HepG2 (cell line): ENCODE results near the gene RNF208. TPM values are rescaled to one million over a fixed set of nuclear protein-coding genes. Genes with fewer than 3 reads are reported as not detected.

Source experiments
- ATAC-seq: fragments of 200-7000 bp; cut with Tn5 transposase; 3 replicates; pipeline ENCODE4 v1.9.1; 2020; ENCODE audit warnings: mild to moderate bottlenecking, moderate library complexity
- BruUV-seq: library from RNA; stranded (reverse); fragments of 400-500 nt; replicated peaks from 2 replicates; lab custom pipeline; 2021; lab: Mats Ljungman, UMichigan
- CTCF ChIA-PET: fragments of 300-600 bp; formaldehyde crosslinking; extraction: SDS; loops from one replicate; lab custom pipeline; 2021; ENCODE audit warnings: low total read pairs, inconsistent platforms, low intra/inter-chr PET ratio; lab: Yijun Ruan, JAX
- POLR2A ChIA-PET: fragments of 350-600 bp; sonication (Branson Sonifier 250); formaldehyde crosslinking; loops from one replicate; lab custom pipeline; 2020; ENCODE audit warnings: antibody characterized with exemption, inconsistent platforms; lab: Yijun Ruan, JAX
- DNase-seq: peaks from one replicate; pipeline ENCODE4 v3.0.0-alpha.2; 2015; ENCODE audit warnings: low spot score
- FAIRE-seq: peaks from 3 replicates; lab custom pipeline; 2011; peaks lifted over from hg19 to GRCh38; lab: Jason Lieb, UNC
- H2AFZ ChIP-seq: one replicate; pipeline ENCODE4 v1.6.1; 2011; ENCODE audit warnings: low read length, inconsistent platforms
- H3K27ac ChIP-seq: fragments of 300-600 bp; 3 replicates; pipeline ENCODE4 v1.8.0; 2011; ENCODE audit warnings: mixed run types, mild to moderate bottlenecking, mixed read lengths, low read length, inconsistent platforms; ENCODE audit not compliant: insufficient read depth; ENCODE audit errors: extremely low read length
- H3K27me3 ChIP-seq, 2 experiments: fragments of 200-600 bp in 1 of 2; 2 replicates in 1 of 2; 3 replicates in 1 of 2; pipeline versions ENCODE4 v1.6.0 to v1.8.0; 2011; ENCODE audit warnings: low read length in 2 of 2, mild to moderate bottlenecking in 2 of 2, moderate library complexity in 2 of 2, inconsistent platforms in 1 of 2; ENCODE audit not compliant: insufficient read depth in 2 of 2, control insufficient read depth in 1 of 2
- H3K36me3 ChIP-seq, 2 experiments: fragments of 200-600 bp in 1 of 2; replicated peaks in 1 of 2; 2 replicates in 1 of 2; 3 replicates in 1 of 2; pipeline versions ENCODE4 v1.5.1 to v1.8.0; 2011; ENCODE audit warnings: low read length in 2 of 2, inconsistent platforms in 1 of 2; ENCODE audit not compliant: insufficient read depth in 2 of 2, control insufficient read depth in 1 of 2
- H3K4me1 ChIP-seq: 2 replicates; pipeline ENCODE4 v1.5.1; 2012; ENCODE audit warnings: low read length, inconsistent platforms; ENCODE audit not compliant: insufficient read depth
- H3K4me2 ChIP-seq: 2 replicates; pipeline ENCODE4 v1.6.0; 2011; ENCODE audit warnings: low read depth, low read length, inconsistent platforms
- H3K4me3 ChIP-seq, 3 experiments: fragments of 200-600 bp in 1 of 3; sonication (generic), shearing (Covaris generic) in 1 of 3; replicated peaks in 1 of 3; 2 replicates each; pipeline ENCODE4 v1.5.1; 2011 to 2016; ENCODE audit warnings: low read length in 3 of 3, inconsistent platforms in 2 of 3, low read depth in 2 of 3, mild to moderate bottlenecking in 2 of 3, control low read depth in 1 of 3, mixed read lengths in 1 of 3; ENCODE audit not compliant: insufficient read depth in 1 of 3
- H3K79me2 ChIP-seq: one replicate; pipeline ENCODE4 v1.6.1; 2011; ENCODE audit warnings: low read length, inconsistent platforms; ENCODE audit not compliant: insufficient read depth
- H3K9ac ChIP-seq: 2 replicates; pipeline ENCODE4 v1.6.0; 2011; ENCODE audit warnings: mild to moderate bottlenecking, low read depth, low read length, inconsistent platforms; ENCODE audit not compliant: insufficient read depth
- H3K9me3 ChIP-seq: 2 replicates; pipeline ENCODE4 v1.5.1; 2012; ENCODE audit warnings: mild to moderate bottlenecking, low read length
- H4K20me1 ChIP-seq: 2 replicates; pipeline ENCODE4 v1.6.0; 2011; ENCODE audit warnings: inconsistent platforms, mild to moderate bottlenecking, low read length, moderate library complexity; ENCODE audit not compliant: insufficient read depth
- ARHGAP35 ChIP-seq: sonication (generic); formaldehyde crosslinking; IDR thresholded peaks from 2 replicates; pipeline ENCODE4 v1.9.0; 2022; ENCODE audit warnings: mild to moderate bottlenecking, inconsistent platforms, moderate library complexity, missing genetic modification reagents, borderline replicate concordance
- FOSL2 ChIP-seq: sonication (generic); formaldehyde crosslinking; IDR thresholded peaks from 2 replicates; pipeline ENCODE4 v1.4.0; 2020; ENCODE audit warnings: missing genetic modification reagents
- HDAC2 ChIP-seq: sonication (generic); formaldehyde crosslinking; IDR thresholded peaks from 2 replicates; pipeline ENCODE4 v1.4.0; 2020; ENCODE audit warnings: missing genetic modification reagents
- HNF4A ChIP-seq: sonication (generic); formaldehyde crosslinking; IDR thresholded peaks from 2 replicates; pipeline ENCODE4 v1.4.0; 2020; ENCODE audit warnings: missing genetic modification reagents
- HOXA5 ChIP-seq: sonication (generic); formaldehyde crosslinking; IDR thresholded peaks from 2 replicates; pipeline ENCODE4 v1.4.0; 2020; ENCODE audit warnings: missing genetic modification reagents
- IKZF1 ChIP-seq: fragments of 450-650 bp; IDR thresholded peaks from 2 replicates; pipeline ENCODE4 v1.7.1; 2016
- KAT2B ChIP-seq: fragments of 150-350 bp; IDR thresholded peaks from 2 replicates; pipeline ENCODE4 v1.6.1; 2014; ENCODE audit warnings: low read depth, low read length, borderline replicate concordance
- MED13 ChIP-seq: sonication (generic); formaldehyde crosslinking; IDR thresholded peaks from 2 replicates; pipeline ENCODE4 v1.5.0; 2020; ENCODE audit warnings: missing genetic modification reagents
- MLX ChIP-seq: IDR thresholded peaks from 2 replicates; pipeline ENCODE4 v1.6.1; 2016
- MXD1 ChIP-seq: sonication (generic); formaldehyde crosslinking; IDR thresholded peaks from 2 replicates; pipeline ENCODE4 v1.4.0; 2020; ENCODE audit warnings: mild to moderate bottlenecking, missing genetic modification reagents
- POLR2AphosphoS5 ChIP-seq: IDR thresholded peaks from 2 replicates; pipeline ENCODE4 v1.6.1; 2012; ENCODE audit warnings: low read depth, low read length
- TARDBP ChIP-seq: sonication (generic); formaldehyde crosslinking; IDR thresholded peaks from 2 replicates; pipeline ENCODE4 v1.8.0; 2022; ENCODE audit warnings: mild to moderate bottlenecking, missing genetic modification reagents
- ZBTB4 ChIP-seq: sonication (generic); formaldehyde crosslinking; IDR thresholded peaks from 2 replicates; pipeline ENCODE4 v1.4.0; 2020; ENCODE audit warnings: missing genetic modification reagents, mild to moderate bottlenecking, borderline replicate concordance
- ZFP90 ChIP-seq: sonication (generic); formaldehyde crosslinking; IDR thresholded peaks from 2 replicates; pipeline ENCODE4 v1.8.0; 2022; ENCODE audit warnings: missing genetic modification reagents, mild to moderate bottlenecking, inconsistent platforms, borderline replicate concordance
- ZMAT3 ChIP-seq: sonication (generic); formaldehyde crosslinking; conservative IDR thresholded peaks from 2 replicates; pipeline ENCODE4 v1.7.0; 2021; ENCODE audit warnings: missing genetic modification reagents
- ZNF17 ChIP-seq: sonication (generic); formaldehyde crosslinking; IDR thresholded peaks from 2 replicates; pipeline ENCODE4 v1.5.0; 2020; ENCODE audit warnings: mild to moderate bottlenecking, missing genetic modification reagents
- ZNF224 ChIP-seq: sonication (generic); formaldehyde crosslinking; IDR thresholded peaks from 2 replicates; pipeline ENCODE4 v1.5.0; 2020; ENCODE audit warnings: mild to moderate bottlenecking, missing genetic modification reagents
- ZNF543 ChIP-seq: sonication (generic); formaldehyde crosslinking; IDR thresholded peaks from 2 replicates; pipeline ENCODE4 v1.4.0; 2020; ENCODE audit warnings: mild to moderate bottlenecking, missing genetic modification reagents
- ZNF589 ChIP-seq: sonication (generic); formaldehyde crosslinking; conservative IDR thresholded peaks from 2 replicates; pipeline ENCODE4 v1.8.0; 2022; ENCODE audit warnings: mild to moderate bottlenecking, moderate library complexity, missing genetic modification reagents
- ZNF772 ChIP-seq: sonication (generic); formaldehyde crosslinking; IDR thresholded peaks from 2 replicates; pipeline ENCODE4 v1.5.0; 2020; ENCODE audit warnings: mild to moderate bottlenecking, missing genetic modification reagents
- ZNF777 ChIP-seq: sonication (generic); formaldehyde crosslinking; IDR thresholded peaks from 2 replicates; pipeline ENCODE4 v1.4.0; 2020; ENCODE audit warnings: missing genetic modification reagents
- WGBS: methylation state at CpG from one replicate; pipeline ENCODE4 v1.1.6; 2017; ENCODE audit warnings: low lambda C conversion rate; 5-methylcytosine and 5-hydroxymethylcytosine counted together
- in situ Hi-C: cut with HindIII; loops from 2 replicates; pipeline ENCODE4 v1.10.0; 2017; ENCODE audit warnings: low pct_unique_long_range_greater_than_20kb; ENCODE audit not compliant: extremely low pct_ligation_motif_present
- intact Hi-C: fragments of 100-400 bp; cut with micrococcal nuclease; formaldehyde crosslinking; loops from one replicate; pipeline ENCODE4 v1.10.0; 2022; ENCODE audit not compliant: unreplicated experiment
- polyA plus RNA-seq, 8 experiments: library from polyadenylated mRNA; depleted of rRNA in 3 of 8; stranded (reverse) in 7 of 8; unstranded in 1 of 8; fragments of >200 nt; fragmentation: Illumina TruSeq in 4 of 8; extraction: Trizol in 4 of 8; gene quantifications; 2 replicates each; pipeline versions ENCODE4 v1.2.1 to v1.2.3, GENCODE V29; 2011 to 2016; ENCODE audit warnings: low read depth in 4 of 8, missing spikeins in 1 of 8, mixed read lengths in 1 of 8; ENCODE audit not compliant: insufficient read depth in 1 of 8
- total RNA-seq, 5 experiments: library from RNA; depleted of rRNA; stranded (reverse); fragments of >200 nt; fragmentation: Illumina TruSeq; extraction: Trizol; gene quantifications; 2 replicates each; pipeline ENCODE4 v1.2.3, GENCODE V29; 2016; ENCODE audit warnings: low read depth in 1 of 5

RNF208 gene
- total and polyA plus RNA-seq, 2 of the 13 experiments (the other 11 are each of a cell fraction or from before 2014, with no cell fraction given), result 1.6 to 2.1 TPM

- Histone ChIP-seq H3K27ac (peak within 1 kb of the TSS; percentile 80), H2AFZ (no peak within 1 kb of the TSS), H3K27me3 (no peaks in the 10 kb centered on the region; a peak in 1 of 5 replicates), H4K20me1 (no peaks in the 10 kb centered on the region), H3K4me1 (peaks cover 57% of the 10 kb centered on the region), H3K79me2 (peaks cover 18% of the 10 kb centered on the region), H3K4me3 (peak within 1 kb of the TSS; percentile 91 to 98 (median 91)), H3K9me3 (no peaks in the 10 kb centered on the region), H3K4me2 (peak within 1 kb of the TSS; percentile 91), H3K9ac (peak within 1 kb of the TSS; percentile 86), H3K36me3 (peaks cover 11 to 17% of the 10 kb centered on the region in 2 experiments; a peak in 4 of 5 replicates)
- CTCF ChIA-PET, result no interaction called here
- TSS peak; percentile 69 for BruUV-seq
- DNase-seq, result peak; percentile 76
- intact Hi-C loops (no loop called here), in situ Hi-C loops (no loop called here)
- POLR2A ChIA-PET, result interaction anchor here (0.8 to 14.2 kb wide), 15 partner anchors 12 to 199 kb away, joined by 3 to 317 read pairs (median 4); partner anchors contain the start of genes ANAPC2, ENTPD8, EXD3 and NOXA1
- FAIRE-seq, result no peak
- ATAC-seq, result peak; percentile 53
- 4% methylated on average over 8 of the region's 105 CpGs for WGBS
- no peak for TF ChIP-seq ZNF543 (CRISPR knock-in tag)
- TF ChIP-seq ARHGAP35 (CRISPR knock-in tag), result peak; percentile 50; the same call in 1 of the 2 replicates
- peak; percentile 88 for TF ChIP-seq POLR2AphosphoS5
- TF ChIP-seq MED13 (CRISPR knock-in tag), result no peak; the same call in 1 of the 2 replicates
- no peak for TF ChIP-seq MLX (CRISPR knock-in tag)
- TF ChIP-seq HOXA5, result peak; percentile 52; the same call in 1 of the 2 replicates
- TF ChIP-seq TARDBP, result no peak
- peak; percentile 42 for TF ChIP-seq FOSL2 (CRISPR knock-in tag)
- no peak for TF ChIP-seq KAT2B
- TF ChIP-seq ZNF224, result 0 out of 2 replicates have a peak, but pooled peaks have one; percentile 75
- peak; percentile 35; the same call in 1 of the 2 replicates for TF ChIP-seq HNF4A (CRISPR knock-in tag)
- peak; percentile 38; the same call in 1 of the 2 replicates for TF ChIP-seq MXD1 (CRISPR knock-in tag)
- peak; percentile 77; the same call in 1 of the 2 replicates for TF ChIP-seq ZNF589
- TF ChIP-seq ZNF777, result 0 out of 2 replicates have a peak, but pooled peaks have one; percentile 57
- no peak for TF ChIP-seq IKZF1
- peak; percentile 53; the same call in 1 of the 2 replicates for TF ChIP-seq ZFP90 (CRISPR knock-in tag)
- no peak for TF ChIP-seq ZNF772 (CRISPR knock-in tag)
- no peak for TF ChIP-seq ZNF17
- TF ChIP-seq ZBTB4, result no peak
- TF ChIP-seq HDAC2, result no peak; the same call in 1 of the 2 replicates
- peak; percentile 21; the same call in 1 of the 2 replicates for TF ChIP-seq ZMAT3 (CRISPR knock-in tag)
These were observed 32.8 kb upstream of the RNF208 start, which contains the start of gene NELFB for GRCh38 chr9:137254624-137255447. Gene NELFB, plus strand, starts transcription at chr9:137255327.
